GM12873 (cell line): ENCODE data around the gene NRXN3.

Experiments used
- CTCF ChIP-seq: IDR thresholded peaks from 2 replicates; pipeline ENCODE4 v1.5.1; 2012; ENCODE audit warnings: low read depth, mild to moderate bottlenecking, moderate library complexity, low read length, control low read depth; ENCODE audit not compliant: insufficient read depth; ENCODE audit errors: missing control alignments

Gene NRXN3

GRCh38 chr14:78170203-78170602 lies at the start of gene NRXN3:
Gene NRXN3 (plus strand): TSS chr14:78170373. CDS start chr14:78243094, 72,721 bp downstream.
- no peak for TF ChIP-seq CTCF

GRCh38 chr14:78122436-78122835 lies 47.7 kb upstream of the NRXN3 start:
- TF ChIP-seq CTCF: no peak

- no peak for TF ChIP-seq CTCF
These were observed 46.4 kb upstream of the NRXN3 start for GRCh38 chr14:78123650-78124253.

- TF ChIP-seq CTCF: no peak
These were observed 42.2 kb upstream of the NRXN3 start for GRCh38 chr14:78127961-78128360.

- no peak for TF ChIP-seq CTCF
These were observed 40.8 kb upstream of the NRXN3 start for GRCh38 chr14:78129375-78129774.

- TF ChIP-seq CTCF: no peak
These were observed 39.8 kb upstream of the NRXN3 start for GRCh38 chr14:78130356-78130755.

- TF ChIP-seq CTCF: no peak
These were observed 39.0 kb upstream of the NRXN3 start for GRCh38 chr14:78131201-78131600.
